HG02678 (cell line): Measurements from ENCODE around the gene MAP6.

ENCODE experiments used
- ATAC-seq: cut with Tn5 transposase; IDR thresholded peaks from one replicate; pipeline ENCODE4 v1.9.1; 2021; ENCODE audit warnings: mild to moderate bottlenecking, moderate library complexity; ENCODE audit not compliant: unreplicated experiment

Gene MAP6

DNA sequence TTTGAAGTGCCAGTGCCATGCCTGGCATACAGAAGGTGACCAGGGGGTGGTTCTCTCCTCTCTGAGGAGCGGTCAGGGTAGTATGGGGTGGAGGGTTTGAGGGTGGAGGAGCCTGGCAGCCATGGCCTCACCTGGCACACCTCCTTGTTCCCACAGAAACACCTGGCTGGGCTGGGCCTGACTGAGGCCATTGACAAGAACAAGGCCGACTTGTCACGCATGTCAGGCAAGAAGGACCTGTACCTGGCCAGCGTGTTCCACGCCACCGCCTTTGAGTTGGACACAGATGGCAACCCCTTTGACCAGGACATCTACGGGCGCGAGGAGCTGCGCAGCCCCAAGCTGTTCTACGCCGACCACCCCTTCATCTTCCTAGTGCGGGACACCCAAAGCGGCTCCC lies 97.2 kb downstream of the MAP6 start:
- ATAC-seq, result no peak

DNA sequence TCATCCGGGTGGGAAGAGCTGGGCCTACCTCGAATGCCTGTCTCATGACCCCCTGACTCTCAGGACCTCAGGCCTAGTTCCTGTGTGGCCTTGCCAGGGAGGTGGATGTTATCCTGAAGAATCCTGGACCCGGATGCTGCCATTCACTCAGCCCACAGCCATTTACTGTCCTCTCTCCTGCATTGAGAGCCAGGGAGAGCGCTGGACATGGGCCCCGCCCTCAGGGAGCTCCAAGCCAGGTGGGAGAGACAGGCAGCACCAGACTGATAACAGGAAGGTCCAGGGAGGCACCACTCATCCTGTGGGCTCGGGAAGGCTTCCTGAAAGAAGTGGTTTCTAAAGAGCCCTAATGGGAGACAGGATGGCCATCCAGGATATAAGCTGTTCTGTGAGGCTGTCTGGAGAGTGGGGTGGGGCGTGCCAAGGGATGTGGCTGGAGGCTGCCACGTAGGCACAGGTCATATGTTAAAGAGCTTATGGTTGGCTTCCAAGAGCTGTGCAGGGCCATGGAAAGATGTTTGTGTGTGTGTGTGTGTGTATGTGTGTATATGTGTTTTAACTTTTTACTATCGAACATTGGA lies 98.2 kb downstream of the MAP6 start:
- ATAC-seq, result no peak

DNA sequence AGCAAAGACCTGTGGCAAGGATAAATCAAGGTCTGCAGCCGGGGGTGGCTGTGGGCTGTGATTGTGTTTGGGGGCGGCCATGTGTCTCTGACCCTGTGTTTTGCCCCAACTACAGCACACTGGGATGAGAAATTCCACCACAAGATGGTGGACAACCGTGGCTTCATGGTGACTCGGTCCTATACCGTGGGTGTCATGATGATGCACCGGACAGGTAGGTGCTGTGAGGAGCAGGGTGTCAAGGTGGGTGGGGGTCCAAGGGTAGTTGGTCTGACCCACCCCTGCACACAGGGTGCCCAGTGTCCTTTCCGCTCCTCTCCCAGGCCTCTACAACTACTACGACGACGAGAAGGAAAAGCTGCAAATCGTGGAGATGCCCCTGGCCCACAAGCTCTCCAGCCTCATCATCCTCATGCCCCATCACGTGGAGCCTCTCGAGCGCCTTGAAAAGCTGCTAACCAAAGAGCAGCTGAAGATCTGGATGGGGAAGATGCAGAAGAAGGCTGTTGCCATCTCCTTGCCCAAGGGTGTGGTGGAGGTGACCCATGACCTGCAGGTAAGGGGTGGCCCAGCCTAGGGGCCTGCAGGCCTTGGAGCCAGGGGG lies 100.1 kb downstream of the MAP6 start:
- no peak for ATAC-seq

DNA sequence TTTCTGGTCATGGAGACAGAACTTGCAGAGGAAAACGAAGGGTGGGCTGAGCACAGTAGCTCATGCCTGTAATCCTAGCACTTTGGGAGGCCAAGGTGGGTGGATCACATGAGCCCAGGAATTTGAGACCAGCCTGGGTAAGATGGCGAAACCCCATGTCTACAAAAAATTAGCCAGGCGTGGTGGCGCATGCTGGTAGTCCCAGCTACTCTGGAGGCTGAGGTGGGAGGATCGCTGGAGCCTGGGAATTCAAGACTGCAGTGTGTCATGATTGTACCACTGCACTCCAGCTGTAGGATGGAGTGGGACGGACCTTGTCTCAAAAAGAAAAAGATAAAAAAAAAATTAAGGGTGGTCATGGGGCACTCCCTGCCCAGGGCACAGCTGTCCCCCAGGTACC lies 100.9 kb downstream of the MAP6 start:
- no peak for ATAC-seq

DNA sequence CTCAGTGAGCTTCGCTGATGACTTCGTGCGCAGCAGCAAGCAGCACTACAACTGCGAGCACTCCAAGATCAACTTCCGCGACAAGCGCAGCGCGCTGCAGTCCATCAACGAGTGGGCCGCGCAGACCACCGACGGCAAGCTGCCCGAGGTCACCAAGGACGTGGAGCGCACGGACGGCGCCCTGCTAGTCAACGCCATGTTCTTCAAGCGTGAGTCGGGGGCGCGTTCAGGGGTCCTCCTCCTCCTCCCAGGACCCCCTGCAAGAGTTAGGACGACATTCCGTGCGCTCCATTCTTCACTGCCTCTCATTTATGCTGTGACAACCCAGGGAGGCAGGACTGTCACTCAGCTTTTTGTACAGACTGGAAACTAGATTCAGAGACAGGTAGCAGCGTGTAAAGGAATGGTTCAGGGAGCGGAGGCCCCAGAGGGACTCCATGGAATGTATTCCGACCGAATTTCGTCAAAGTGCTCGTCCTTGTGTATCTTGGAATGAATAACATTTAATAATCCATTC lies 102.0 kb downstream of the MAP6 start:
- no peak for ATAC-seq

DNA sequence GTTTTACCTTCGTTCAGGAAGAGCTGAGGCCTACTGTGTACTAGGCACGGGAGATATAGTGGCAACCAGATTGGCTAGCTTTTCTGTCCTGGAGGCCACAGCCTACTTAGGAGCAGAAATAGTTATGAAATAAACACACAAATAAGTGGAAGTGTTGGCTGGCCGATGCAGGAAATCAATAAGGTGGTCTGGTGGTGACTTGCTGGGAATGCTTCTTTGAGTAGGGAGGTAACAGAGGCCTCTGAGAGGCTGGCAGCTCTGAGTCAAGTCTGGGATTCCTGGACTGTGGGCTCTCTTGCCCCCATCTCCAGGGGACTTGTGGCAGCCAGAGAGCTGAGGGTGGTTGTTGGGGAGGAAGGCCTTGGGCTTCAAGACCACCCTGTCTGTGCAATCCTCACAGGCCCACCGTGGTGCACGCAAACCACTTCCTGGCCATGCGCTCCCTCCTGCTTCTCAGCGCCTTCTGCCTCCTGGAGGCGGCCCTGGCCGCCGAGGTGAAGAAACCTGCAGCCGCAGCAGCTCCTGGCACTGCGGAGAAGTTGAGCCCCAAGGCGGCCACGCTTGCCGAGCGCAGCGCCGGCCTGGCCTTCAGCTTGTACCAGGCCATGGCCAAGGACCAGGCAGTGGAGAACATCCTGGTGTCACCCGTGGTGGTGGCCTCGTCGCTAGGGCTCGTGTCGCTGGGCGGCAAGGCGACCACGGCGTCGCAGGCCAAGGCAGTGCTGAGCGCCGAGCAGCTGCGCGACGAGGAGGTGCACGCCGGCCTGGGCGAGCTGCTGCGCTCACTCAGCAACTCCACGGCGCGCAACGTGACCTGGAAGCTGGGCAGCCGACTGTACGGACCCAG lies 102.7 kb downstream of the MAP6 start:
- no peak for ATAC-seq

DNA sequence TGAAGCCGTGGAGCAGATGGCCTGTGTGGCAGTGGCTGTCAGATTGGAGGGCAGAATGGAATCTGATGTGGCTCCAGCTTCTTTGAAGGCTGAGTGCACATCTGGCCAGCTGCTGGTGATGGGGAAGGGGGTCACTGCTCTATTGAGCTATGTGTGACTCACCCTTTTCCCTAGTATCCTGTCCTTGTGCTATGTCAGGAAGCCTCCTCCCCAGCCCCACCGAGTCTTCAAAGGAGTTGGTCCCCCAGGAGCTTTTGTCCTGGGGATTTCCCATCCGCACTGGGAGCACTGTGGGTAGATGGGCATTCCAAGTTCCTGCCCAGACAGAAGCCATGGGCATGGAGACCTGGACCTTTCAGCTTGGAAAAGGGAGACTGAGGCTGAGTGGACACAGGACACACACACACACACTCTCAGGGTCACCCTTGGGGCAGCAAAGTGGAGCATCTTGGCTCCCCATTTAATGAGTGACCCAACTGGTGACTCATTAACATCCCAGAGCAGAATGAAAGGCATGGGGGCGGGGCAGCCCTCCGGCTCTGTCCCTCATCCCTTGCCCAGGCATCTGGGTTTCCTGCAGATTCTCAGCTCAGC lies 103.5 kb downstream of the MAP6 start:
- ATAC-seq, result no peak

DNA sequence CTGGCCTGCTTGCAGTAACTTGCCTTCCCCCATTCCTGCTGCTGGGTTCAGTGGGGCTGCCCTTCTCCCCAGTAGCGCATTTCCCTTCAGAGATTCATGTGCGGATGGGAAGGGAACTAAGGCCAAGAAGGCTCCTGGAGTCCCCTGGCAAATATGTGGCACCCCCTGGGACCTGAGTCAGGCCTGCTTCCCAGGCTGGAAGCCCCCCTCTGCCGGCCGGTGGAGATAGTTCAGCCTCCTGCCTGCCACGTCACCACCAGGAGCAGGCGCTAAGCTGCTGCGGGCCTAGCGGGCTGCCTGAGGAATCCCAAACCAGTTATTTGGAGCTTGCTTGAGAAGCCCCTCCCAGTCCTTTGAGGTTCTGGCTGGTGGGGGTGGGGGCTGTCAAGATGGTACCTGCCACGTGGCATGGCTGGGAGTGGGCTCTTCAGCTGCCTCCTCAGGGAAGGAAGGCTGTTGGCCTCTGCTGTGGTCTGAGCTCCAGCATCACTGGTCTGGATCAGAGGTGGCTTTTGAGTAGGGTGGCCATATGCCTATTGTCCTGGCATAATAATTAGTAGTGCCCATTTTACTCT lies 104.8 kb downstream of the MAP6 start:
- ATAC-seq, result no peak

DNA sequence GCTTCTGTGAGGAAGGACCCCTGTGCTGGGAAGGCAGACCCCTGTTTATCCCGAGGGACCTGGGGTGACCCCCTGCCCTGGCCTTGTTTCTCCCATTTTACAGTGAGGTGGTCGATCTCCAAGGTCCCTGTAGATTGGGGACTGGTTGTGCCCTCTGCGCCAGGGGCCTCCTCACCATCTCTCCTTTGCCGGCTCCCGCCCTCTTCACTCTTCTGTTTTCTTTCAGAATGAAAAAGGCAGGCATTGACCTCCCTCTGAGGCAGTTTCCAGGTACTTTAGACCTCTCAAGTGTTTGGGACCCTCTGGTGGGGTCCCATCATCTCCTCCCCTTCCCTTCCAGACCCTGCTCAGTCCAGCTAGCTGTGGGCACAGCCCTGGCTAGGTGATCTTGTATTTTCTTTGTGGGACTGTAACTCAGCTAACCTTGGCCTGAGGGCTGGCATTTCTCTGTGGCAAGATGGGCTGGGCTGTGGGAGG lies 105.3 kb downstream of the MAP6 start:
- no peak for ATAC-seq

DNA sequence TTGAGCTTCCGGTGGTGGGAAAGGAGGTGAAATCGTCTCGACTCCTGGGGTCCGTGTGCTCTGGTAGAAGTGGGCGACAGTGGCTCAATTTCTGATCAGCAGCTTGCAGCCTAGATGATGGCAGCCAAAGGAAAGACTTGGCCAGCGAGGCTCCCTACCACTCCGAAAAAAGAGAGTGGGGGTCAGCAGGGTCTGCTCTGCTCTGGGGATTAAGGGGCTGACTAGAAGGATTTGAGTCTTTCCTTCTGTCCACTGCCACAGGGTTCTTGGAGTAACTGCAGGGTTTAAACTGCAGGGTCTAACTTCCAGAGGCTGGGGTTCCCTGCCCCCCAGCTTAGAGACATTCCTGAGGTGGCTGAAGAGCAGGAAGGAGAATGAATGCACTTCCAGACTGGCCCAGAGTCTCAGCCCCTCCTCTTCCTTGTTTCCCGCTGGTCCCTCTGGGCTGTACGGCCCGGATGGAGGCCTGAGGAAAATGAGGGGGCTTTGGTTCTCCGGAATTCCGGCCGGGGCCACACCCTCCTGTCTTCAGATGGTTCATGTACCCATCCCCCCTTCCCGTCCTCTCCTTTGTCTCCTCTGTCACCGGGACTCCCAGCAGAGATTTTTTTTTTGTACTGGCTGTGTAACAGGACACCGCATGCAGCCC lies 105.9 kb downstream of the MAP6 start:
- ATAC-seq, result no peak

DNA sequence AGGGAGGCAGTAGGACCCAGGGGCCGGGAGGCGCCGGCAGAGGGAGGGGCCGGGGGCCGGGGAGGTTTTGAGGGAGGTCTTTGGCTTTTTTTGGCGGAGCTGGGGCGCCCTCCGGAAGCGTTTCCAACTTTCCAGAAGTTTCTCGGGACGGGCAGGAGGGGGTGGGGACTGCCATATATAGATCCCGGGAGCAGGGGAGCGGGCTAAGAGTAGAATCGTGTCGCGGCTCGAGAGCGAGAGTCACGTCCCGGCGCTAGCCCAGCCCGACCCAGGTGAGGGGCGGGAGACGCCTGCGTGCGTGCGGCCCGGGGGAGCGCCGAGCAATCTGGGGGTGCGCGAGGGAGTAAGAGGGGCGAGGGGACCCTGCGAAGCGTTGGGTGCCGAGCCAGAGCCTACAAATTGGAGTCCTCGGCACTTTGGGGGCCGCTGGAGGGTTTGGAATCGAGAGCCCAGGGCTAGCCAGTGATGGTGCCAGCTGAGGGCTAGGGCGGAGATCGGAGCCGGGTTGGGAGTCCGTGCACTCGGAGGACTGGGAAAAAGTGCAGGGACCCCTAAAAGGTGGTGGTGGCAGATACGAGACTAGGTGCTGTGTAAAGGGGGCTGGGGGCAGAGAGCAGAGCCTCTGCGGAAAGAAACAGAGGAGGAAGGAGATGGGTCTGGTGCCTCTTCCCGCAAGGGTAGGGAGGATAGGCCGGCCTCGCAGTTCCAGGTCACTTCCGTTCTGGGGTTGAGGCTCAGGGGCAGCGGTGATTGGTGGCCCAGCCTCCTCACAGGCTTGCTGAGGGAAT lies 106.6 kb downstream of the MAP6 start, which contains the start of gene SERPINH1:
Gene SERPINH1 (plus strand): TSS at position 206 of the 788 bp plus-strand sequence. CDS start 4,097 bp downstream, outside the sequence.
- peak; percentile 88 for ATAC-seq

DNA sequence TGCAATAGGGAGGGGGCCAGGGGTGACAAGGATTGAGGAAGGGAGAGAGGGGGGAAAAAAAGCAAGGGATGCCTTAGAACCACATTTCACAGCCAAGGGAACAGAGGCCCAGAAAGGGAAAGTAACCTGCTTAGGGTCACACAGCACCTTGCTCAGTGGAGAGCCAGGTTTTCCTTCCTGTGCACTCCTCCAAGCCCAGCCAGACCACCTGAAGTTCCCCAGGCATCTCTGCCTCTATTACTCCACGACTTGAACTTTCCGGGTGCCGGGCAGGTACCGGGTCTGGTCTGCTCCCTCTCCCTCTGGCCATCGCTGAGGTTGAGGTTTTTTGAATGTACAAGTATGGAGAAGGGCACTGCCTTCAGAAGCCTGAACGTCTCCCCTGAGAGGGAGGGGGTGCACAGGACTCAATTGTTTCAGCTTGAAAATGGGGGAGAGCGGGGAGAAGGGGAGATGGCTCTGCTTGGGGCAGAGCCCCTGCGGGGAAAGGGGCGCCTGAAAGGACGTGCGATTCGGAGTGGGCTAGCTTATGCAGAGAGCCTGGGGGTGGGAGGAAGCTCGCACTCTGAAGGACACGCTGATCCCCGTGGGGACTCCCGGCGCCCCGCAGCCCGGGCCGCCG lies 107.3 kb downstream of the MAP6 start:
- no peak for ATAC-seq

DNA sequence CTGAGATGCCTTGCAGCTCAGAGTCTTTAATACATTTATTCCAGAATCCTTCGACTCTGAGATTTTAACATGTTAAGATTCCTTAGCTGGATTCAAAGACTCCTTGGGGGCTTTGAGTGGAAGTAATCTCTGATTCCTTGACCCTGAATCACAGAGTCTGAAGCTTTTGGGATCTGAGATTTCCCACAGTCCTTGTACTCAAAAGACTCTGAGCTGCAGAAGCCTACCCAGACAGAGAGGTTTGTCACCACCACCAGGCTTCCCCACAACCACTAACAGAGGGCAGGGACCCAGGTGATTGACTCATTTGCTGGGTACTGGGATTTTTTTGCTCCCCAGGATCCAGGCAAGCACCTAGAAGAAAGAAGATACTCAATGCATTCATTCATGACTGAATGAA lies 108.2 kb downstream of the MAP6 start:
- no peak for ATAC-seq

DNA sequence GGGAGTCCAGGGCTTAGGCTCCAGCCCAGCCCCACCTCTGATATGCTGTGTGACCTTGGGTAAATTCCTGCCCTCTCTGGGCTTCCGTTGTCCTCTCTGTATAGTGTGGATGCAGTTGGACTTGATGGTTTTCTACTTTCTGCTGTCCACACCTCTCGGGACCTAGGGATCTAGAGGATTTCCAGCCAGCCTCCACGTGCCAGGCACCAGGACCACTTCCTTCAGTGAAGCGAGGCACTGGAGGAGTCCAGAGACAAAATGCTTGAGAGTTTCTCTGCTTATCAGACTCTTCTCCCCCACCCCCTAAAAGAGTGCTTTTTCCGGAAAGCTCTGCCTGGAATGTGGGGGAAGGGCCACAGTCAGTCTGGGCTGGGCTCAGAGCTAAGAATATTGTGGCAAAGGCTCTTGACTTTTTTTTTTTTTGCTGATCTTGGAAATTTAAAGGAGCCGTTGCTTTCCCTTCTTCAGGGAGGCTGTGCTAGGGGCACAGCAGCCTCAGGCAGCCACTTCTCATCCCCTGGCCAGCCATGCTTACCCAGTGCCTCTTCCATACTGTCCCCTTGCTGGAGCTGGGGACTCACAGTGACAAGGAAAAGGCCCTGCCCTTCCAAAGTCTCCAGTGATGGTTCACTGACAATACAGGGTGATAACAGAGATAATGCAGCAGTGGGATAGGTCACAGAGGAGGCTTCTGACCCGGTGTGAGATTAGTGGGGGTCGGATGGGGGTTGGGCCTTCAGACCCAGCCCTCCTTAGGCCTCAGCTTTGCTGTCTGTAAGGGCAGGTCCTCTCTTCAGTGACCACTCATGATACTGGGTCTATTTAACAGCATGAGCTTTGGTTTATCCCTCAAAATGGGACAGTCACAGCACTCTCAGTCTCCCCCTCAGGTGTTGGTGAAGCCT lies 109.6 kb downstream of the MAP6 start:
- ATAC-seq, result no peak

DNA sequence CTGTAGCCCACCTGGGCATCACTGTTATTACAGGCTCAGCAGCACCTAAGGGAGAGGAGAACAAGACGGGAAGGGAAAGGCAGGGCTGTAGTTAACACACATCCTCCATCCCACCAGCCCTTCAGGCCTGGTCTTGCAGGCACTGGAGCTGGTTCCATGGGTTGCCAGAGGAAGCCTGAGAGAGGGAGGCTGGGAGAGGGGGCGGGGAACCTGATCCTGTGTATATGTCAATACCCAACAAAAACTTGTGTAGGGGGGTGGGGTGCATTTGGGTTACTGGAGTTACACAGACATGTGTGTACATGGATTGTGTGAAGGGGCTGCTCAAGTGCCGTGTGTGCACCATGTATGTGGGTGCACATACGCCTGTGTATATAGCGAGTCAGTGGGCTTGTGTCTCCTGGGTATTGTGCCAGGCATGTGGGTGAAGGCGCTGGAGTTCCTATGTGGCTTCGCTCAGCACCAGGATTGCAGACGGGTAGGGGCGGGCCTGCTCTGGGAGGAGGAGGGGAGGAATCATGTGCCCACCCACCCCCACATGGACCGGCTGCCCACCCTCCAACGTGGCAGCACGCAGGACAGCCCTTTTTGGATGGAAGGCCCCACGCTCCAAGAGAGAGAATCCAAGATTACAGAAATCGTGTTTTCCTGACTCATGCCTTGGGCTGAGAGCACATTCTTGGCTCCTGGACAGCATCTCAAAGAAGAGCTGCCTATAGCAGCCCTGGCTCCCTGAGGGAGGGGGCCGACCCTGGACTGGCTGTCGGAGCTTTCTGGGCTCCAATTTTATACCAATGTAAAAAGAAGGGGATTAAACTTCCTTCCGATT lies 111.0 kb downstream of the MAP6 start:
- no peak for ATAC-seq

DNA sequence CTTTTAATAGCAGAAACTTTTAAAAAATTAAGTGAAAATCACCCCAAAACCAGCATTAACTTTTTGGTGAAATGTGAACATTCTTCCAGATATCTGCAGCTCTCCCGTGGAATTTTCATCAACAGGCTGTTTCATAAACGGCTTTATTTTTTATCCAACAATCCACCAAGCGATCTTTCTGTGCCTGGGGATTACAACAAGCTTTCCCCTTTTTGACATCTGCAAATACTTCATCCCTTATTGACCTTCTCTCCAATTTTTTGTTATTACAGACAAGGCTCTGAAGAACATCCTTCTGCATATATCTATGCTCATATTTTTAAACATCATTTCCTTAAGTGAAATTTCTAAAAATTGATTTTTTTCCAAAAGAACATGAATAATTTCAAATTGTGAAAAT lies 112.6 kb downstream of the MAP6 start:
- no peak for ATAC-seq

DNA sequence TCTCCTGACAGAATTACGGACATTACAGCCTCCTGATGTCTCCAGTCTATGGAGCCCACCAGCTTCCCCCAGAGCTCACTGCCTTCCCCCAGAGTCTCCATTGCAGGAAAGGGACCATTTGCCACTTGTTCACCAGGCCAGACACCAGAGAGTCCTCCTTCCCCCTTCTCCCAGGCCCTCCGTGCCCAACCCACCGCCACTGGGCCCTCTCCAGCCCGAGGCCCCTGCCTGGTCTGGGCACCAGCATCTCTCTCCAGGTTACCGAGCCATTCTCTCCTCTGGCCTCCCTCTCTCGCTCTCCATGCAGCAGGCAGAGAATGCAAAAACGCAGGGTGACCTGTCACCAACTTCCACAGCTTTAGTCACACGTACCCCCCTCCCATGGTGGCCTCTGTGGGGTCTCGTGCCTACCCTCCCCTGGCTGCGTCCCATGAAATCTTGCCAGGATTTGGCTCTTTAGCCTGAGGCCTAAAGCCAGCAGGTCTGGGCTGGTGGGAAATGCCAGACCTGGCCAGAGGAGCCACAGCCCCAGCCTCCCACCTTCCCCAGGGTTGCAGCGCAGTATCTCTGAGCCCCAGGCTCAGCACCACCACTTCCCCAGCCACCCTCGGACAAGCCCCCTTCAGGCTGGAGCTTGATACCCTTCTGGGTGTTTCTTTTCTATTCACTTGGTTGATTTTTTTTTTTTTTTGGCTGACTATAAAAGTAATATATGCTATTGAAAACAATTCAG lies 113.6 kb downstream of the MAP6 start:
- ATAC-seq, result no peak
